ENCODE results near the gene NFRKB. TPM values are rescaled to one million over a fixed set of nuclear protein-coding genes. Genes with fewer than 3 reads are reported as not detected.
"Not testable (repeated sequence)": the region's sequence is repeated elsewhere in the genome, so short reads cannot be mapped to it uniquely, and the experiment has no call there.

The NFRKB gene
- total RNA-seq, 1 donor from 2014 or later = 49.0 TPM

GRCh38 chr11:129880311-129880710 is 15.1 kb downstream of the NFRKB start:
- Mint-ChIP-seq H3K4me1 (ENCODE audit: unreplicated experiment) (no peaks in the 10 kb centered on the region), H3K27me3 (no peaks in the 10 kb centered on the region), H3K4me3 (no peak overlapping the region), H3K27ac (no peak overlapping the region), H3K9me3 (no peaks in the 10 kb centered on the region), H3K36me3 (peaks cover 42% of the 10 kb centered on the region)
- DNase-seq (ENCODE audit: extremely low spot score, unreplicated experiment) = no peak
- TF ChIP-seq, protein P1, sequence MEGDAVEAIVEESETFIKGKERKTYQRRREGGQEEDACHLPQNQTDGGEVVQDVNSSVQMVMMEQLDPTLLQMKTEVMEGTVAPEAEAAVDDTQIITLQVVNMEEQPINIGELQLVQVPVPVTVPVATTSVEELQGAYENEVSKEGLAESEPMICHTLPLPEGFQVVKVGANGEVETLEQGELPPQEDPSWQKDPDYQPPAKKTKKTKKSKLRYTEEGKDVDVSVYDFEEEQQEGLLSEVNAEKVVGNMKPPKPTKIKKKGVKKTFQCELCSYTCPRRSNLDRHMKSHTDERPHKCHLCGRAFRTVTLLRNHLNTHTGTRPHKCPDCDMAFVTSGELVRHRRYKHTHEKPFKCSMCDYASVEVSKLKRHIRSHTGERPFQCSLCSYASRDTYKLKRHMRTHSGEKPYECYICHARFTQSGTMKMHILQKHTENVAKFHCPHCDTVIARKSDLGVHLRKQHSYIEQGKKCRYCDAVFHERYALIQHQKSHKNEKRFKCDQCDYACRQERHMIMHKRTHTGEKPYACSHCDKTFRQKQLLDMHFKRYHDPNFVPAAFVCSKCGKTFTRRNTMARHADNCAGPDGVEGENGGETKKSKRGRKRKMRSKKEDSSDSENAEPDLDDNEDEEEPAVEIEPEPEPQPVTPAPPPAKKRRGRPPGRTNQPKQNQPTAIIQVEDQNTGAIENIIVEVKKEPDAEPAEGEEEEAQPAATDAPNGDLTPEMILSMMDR (conservative IDR thresholded peaks at IDR 0.05) = no peak

DNA sequence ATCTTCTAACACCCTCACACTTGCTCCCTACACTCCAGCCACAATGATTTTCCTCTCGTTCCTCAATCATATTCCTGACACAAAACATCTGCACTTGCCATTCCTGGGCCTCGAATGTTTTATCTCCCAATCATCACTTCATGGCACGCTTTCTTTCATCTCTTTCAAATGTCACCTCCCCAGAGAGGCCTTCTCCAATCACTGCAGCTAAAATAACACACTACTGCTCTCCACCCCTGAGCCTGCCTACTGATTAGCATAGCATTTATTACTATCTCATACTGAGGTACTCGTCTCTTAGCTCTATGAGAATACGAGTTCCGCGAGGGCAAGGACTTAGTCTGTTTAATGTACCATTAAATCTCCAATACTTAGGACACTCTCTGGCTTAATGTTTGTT is 23.5 kb downstream of the NFRKB start:
- no peaks in the 10 kb centered on the region for H3K4me1 Mint-ChIP-seq (ENCODE audit: unreplicated experiment)
- no peaks in the 10 kb centered on the region for H3K27me3 Mint-ChIP-seq
- H3K27ac Mint-ChIP-seq = no peak overlapping the region
- TF ChIP-seq, protein P1 (conservative IDR thresholded peaks at IDR 0.05) = no peak
- peaks cover 50% of the 10 kb centered on the region for H3K36me3 Mint-ChIP-seq
- DNase-seq (ENCODE audit: extremely low spot score, unreplicated experiment) = no peak
- H3K9me3 Mint-ChIP-seq = no peaks in the 10 kb centered on the region
- H3K4me3 Mint-ChIP-seq = no peak overlapping the region

GRCh38 chr11:129868626-129869025 is 26.8 kb downstream of the NFRKB start:
- not testable (repeated sequence) for H3K27ac Mint-ChIP-seq; DNase-seq (ENCODE audit: extremely low spot score, unreplicated experiment); H3K27me3 Mint-ChIP-seq; H3K9me3 Mint-ChIP-seq; H3K4me3 Mint-ChIP-seq; H3K4me1 Mint-ChIP-seq (ENCODE audit: unreplicated experiment)
- peaks cover 52% of the 10 kb centered on the region for H3K36me3 Mint-ChIP-seq

- peaks cover 54% of the 10 kb centered on the region for H3K36me3 Mint-ChIP-seq
- DNase-seq (ENCODE audit: extremely low spot score, unreplicated experiment) = no peak
- H3K9me3 Mint-ChIP-seq = no peaks in the 10 kb centered on the region
- H3K4me3 Mint-ChIP-seq = no peak overlapping the region
- TF ChIP-seq, protein P1 (conservative IDR thresholded peaks at IDR 0.05) = no peak
- H3K27me3 Mint-ChIP-seq = no peaks in the 10 kb centered on the region
- H3K4me1 Mint-ChIP-seq (ENCODE audit: unreplicated experiment) = peaks cover 10% of the 10 kb centered on the region
- peak overlapping the region; percentile 64 for H3K27ac Mint-ChIP-seq
Observed at GRCh38 chr11:129866311-129866710, 29.1 kb downstream of the NFRKB start.

DNA sequence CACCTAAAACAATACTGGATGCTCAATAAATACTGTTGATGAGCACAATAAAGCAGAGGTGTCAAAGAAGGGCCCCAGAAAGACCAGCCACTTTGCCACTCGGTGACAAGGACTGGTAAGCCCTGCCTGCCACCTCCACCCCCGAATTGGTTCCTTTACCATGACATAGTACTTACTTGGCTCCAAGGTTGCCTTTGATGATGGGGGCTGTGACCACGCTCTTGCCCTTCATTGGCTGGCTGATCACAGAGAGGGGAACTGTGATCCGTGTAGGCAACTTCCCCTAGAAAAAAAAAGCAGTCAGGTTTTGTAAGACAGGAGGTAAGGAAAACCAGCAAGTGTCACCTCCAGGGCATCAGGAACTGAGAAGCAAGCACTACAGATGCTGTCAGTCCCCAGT is 29.7 kb downstream of the NFRKB start:
- no peaks in the 10 kb centered on the region for H3K9me3 Mint-ChIP-seq
- no peaks in the 10 kb centered on the region for H3K27me3 Mint-ChIP-seq
- DNase-seq (ENCODE audit: extremely low spot score, unreplicated experiment) = no peak
- peaks cover 10% of the 10 kb centered on the region for H3K4me1 Mint-ChIP-seq (ENCODE audit: unreplicated experiment)
- TF ChIP-seq, protein P1 (conservative IDR thresholded peaks at IDR 0.05) = no peak
- no peak overlapping the region for H3K4me3 Mint-ChIP-seq
- peaks cover 48% of the 10 kb centered on the region for H3K36me3 Mint-ChIP-seq
- peak overlapping the region; percentile 64 for H3K27ac Mint-ChIP-seq

DNA sequence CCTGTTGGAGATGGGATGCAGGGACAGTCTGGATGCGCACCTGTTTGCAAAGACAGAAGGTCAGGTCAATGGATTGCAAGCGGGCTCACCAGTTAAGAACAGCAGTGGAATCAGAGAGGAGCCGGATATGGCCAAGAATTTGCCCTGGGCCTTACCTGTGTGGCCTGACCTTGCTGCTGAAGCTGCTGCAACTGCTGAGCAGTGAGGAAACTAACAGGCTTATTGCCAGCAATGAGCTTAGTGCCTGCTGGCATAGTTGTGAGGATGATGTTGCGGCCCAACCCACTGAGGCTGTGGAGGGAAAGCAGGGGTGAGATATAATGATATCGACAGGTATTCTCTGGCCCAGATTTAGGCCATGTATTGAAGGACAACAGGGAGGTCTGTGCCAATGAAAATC is 30.6 kb downstream of the NFRKB start:
- TF ChIP-seq, protein P1 (conservative IDR thresholded peaks at IDR 0.05) = no peak
- no peak for DNase-seq (ENCODE audit: extremely low spot score, unreplicated experiment)
- H3K36me3 Mint-ChIP-seq = peaks cover 48% of the 10 kb centered on the region
- no peaks in the 10 kb centered on the region for H3K9me3 Mint-ChIP-seq
- H3K4me1 Mint-ChIP-seq (ENCODE audit: unreplicated experiment) = peaks cover 10% of the 10 kb centered on the region
- H3K4me3 Mint-ChIP-seq = no peak overlapping the region
- H3K27ac Mint-ChIP-seq = no peak overlapping the region
- H3K27me3 Mint-ChIP-seq = no peaks in the 10 kb centered on the region
